ENCODE data around the gene CREG1.
"Not testable (repeated sequence)": the region's sequence is repeated elsewhere in the genome, so short reads cannot be mapped to it uniquely, and the experiment has no call there.

Gene CREG1

DNA sequence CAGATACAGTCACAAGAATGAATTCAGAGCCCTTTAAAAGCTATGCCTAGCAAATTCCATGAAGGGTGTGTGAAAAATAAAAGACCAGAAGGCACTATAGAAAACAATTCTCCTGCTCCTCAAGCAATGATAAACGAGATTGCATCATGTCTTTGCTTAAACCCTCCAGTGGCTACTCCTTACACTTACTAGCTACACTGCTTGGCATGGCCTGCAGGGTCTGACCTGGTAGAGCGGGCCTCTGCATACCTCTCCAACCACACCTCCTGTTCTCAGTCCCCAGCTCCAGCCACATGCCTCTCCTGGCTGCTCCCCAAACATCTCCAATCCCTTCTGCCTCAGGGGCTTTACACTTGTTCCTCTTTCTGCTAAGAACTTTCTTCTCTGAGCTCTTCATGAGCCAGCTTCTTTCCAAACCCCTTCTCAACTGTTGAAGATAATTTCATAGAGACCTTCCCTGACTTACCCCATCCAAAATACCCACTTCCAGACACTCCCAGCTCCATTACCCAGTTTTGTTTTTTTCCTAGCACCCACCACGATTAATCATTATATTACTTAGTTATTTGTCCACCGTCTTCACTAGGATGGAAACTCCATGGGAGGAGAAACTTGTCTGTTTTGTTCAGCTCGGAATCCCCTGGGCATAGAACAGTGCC lies 11.2 kb upstream of the CREG1 start:
- FAIRE-seq (no peak), DNase-seq (ENCODE audit: low spot score) (no peak)

DNA sequence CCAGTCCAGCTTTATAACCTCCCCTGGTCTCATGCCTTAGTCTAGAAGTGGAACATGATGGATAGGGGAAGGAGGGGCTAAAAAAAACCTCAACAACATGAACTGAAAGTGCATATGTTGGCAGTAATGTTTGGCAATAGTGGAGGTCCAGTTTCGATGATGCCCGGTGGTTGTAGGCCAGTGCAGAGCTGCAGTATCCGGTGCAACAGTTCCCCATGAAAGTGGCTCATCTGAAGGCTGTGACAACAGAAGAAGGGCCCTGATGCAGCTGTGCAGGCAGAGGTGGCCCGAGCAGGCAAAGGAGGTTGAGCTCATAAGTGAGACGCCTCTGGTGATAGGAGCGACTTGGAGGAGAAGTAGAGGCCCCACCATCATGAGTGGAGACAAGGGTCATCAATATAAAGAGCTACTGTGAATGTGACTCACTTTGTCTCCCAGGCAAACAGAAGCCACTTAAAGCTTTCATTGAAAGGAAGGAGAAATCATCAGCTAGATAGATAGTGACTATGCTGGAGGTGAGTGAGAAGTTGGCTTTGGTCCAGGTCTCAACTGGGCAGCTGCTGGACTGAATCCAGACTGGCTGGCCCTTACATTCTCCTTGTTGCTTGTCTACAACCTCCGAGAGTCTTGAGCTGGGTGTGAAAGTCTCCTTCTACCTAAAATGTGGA lies 10.2 kb upstream of the CREG1 start:
- DNase-seq (ENCODE audit: low spot score) = no peak
- no peak for FAIRE-seq

DNA sequence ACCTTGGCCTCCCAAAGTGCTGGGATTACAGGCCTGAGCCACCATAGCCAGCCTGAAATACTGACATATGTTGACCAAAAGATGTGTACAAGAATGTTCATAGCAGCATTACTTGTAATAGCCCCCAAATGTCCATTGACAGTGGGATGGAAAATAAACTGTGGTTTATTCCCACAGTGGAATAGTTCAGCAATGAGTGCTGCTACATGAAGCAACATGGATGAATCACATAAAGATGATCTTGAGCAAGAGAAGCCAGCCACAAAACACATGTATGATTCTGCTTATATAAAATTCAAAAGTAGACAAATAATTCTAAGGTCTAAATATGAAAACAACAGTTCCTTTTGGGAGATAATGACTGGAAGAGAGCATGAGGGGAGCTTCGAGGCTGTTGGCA lies 9.1 kb upstream of the CREG1 start:
- no peak for FAIRE-seq
- DNase-seq (ENCODE audit: low spot score) = no peak

DNA sequence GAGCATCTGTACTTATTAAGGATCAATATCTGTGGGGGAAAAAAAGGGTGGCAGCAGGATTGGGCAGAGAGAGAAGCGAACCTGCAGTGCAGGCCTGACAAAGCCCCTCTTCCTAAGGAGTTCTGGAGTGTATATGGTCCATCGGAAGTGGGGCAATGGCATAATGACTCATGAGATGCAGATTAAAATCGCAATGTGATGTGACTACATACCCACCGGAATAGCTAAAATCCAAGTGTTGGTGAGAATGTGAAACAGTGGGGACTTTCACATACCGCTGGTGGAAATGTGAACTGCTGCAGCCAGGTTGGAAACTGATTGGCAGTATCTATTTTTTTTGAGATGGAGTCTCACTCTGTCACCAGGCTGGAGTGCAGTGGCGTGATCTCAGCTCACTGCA lies 8.2 kb upstream of the CREG1 start:
- DNase-seq (ENCODE audit: low spot score) (no peak), FAIRE-seq (no peak)

DNA sequence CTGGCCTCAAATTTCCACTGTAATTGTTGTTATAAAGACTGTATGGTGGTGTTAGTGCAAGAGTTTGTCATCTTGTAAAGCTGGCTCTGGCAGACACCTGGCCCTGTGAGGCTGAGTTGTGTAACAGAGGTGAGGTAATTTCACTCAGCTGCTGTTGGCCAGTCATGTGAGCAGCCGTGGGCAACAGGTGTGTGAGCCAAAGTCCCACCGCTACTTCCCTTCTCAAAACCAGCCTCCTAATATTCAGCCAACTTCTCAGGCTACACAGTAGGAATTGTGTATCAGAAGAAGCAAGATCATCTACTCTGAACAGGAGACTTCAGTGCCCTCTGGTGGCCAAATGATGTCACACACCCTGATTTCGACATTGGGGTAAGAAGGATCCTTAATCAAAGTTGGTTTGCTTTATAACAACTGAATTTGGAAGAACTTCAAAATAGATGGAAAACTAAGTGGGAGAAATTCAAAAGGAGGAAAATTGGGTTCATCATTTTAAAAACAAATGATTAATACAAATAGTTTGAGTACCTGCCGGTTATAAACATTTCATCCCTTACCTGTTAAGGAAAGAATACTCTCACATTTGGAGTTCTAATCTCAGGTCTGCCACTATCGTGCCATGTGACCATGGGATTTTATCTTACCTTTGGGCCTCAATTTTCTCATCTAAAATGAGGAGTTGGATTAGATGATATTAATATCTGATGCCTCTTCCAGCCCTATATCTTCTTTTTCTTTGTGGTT lies 2.6 kb upstream of the CREG1 start:
- DNase-seq (ENCODE audit: low spot score) (peak; percentile 64), FAIRE-seq (no peak)

DNA sequence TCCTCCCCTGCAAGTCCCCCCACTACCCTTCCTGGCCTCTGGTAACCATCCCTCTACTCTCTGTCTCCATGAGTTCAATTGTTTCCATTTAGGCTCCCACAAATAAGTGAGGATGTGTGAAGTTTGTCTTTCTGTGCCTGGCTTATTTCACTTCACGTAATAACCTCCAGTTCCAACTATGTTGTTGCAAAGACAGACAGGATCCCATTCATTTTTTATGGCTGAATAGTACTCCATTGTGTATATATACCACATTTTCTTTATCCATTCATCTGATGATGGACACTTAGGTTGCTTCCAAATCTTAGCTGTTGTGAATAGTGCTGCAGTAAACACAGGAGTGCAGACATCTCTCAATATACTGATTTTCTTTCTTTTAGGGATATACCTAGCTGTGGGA lies 1.5 kb upstream of the CREG1 start:
- not testable (repeated sequence) for DNase-seq (ENCODE audit: low spot score); FAIRE-seq

DNA sequence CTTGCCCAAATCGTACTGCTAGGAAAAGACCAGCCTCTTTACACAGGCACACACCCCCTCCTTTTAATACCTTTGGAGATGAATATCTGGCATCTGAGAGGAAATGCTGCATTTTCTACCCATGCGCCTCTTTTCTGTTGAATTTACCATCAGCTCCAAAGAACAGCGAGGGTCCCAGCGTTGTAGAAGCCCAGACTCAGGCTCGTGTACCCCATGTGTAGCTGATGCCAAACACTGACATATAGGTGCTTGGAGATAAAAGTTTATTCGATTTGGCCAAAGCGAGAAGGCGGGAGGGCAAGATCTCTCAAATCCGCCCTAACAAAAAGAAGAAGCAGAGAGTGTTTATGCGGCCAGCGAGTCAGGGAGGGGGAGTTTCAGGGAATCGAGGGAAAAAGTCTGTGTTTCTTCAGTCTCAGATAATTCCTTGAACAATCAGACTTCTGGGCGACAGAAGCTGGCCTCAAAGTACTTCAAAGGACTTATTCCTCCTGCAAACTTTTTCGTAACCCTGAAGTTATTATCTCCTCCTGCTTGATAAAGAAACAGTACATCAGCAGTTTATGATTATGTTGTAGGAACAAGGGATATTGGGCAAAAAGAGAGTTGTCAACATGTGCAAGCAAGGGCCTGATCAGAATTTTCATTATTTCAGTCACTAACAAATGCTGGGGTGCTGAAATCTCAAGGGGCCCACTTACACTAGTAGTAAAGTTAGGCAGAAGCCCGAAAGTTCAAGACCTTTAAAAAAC lies 642 bp upstream of the CREG1 start:
- DNase-seq (ENCODE audit: low spot score) (no peak), FAIRE-seq (no peak)

DNA sequence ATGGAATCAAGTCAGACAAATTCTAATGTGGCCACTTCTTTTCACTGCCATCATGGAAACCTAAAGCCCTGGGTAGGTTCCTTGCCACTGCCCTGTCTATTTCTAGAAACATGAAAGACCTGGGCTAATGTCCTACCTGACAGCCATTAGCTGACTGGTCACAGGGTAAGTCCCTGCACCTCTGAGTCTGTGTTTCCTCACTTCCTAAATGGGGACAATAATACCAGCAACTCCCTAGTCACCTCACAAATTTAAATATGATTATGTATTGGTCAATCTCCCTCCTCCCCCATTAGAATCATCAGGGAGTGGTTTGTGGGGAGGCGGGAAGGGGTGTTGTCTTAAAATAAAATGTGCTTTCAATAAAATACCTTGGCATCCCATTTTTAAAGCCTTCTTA lies 2.2 kb downstream of the CREG1 start:
- FAIRE-seq = no peak
- no peak for DNase-seq (ENCODE audit: low spot score)

DNA sequence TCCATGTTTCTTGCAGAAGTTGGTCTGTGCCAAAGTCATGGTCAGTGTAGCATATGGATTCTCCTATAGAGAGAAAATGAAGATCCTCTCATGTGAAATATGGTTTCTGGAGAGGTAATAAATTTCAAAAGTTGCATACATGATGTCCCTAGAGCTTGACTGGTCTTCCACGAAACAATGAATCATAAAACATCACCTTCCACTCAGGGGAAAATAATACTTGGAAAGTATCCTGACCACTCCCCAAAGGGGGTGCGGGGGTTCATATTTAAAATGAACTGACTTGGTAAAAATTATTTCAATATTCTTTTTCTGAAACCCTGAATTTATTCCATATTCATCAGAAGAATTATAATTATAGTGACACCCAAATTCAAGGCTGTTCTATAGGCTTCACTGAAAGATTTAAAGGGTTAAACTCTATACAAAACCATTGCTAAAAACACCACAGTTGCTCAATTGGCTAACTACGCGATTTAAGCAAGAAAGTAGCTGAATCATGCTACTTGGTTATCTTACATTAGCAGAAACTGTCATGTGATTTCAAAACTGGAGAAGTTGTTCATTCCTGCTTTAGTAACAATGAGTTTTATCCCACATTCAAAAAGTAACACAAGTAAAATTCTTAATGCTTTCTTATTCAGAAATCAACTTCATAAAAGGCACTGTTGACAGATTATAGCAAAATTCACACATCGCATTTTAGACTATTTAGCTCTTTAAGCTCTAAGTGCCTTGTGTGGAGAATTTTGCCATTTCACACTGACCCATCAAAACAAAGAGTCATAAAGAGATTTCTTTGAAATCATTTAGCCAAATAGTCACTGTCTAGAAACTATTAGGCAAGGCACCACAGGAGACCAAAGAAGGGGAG lies 5.3 kb downstream of the CREG1 start:
- FAIRE-seq (no peak), DNase-seq (ENCODE audit: low spot score) (no peak)

DNA sequence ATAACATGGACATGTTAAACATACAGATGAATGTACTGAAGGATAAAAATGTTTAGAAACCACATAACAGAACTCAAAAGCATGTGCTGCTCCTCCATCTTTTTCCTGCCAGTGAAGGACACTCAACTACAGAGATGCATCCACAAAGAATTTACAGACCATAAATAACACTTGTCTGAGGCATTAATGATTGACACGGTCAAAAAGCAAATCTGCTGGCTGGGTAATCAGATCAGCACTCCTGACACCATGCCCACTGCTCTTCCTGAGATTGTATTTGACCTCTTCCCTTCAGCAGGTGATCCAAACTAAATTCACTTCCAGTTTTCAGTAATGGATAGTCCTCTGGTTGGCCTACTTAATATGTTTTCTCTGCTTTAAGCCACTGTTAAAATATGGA lies 6.6 kb downstream of the CREG1 start:
- FAIRE-seq (no peak), DNase-seq (ENCODE audit: low spot score) (no peak)

DNA sequence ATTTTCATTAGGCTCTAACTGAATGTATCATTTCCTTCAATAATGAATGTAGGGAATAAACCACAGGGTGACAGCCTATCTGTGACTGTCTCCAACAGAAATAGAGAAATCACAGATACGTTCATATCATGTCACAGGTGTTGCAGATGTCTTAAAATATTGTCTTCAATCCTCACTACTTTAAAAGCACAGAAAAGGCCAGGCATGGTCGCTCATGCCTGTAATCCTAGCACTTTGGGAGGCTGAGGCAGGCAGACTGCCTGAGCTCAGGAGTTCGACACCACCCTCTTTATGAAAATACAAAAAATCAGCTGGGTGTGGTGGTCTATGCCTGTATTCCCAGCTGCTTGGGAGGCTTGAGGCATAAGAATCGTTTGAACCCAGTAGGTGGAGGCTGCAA lies 8.2 kb downstream of the CREG1 start:
- FAIRE-seq (no peak), DNase-seq (ENCODE audit: low spot score) (no peak)

DNA sequence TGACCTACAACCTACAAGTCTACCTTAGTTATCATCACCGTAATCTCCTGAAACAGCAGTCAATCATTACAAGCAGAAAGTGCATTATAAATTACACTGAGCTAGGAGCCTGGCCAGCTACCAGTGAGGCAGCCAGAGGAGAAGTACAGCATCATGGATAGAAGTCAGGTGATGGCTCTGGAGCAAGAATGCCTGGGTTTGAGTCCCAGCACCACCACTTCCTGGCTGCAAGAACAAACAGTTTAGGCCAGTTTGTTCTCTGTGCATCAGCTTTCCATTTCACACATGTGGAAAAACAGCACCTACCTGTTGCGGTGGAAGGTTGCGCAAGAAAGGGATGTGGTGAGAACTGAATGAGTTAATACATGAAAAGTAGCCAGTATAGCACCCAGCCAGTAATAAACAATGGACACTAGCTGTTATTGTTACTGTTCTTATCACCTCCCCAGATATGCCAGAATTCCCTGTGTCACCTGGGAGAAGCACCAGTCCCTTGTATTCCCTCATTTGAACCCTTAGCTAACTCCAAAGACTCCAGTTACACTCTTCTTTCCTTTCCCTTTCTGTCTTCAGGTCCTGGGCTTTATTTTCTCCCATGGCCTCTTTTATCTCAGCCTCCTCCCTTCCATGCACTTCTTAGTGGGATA lies 9.0 kb downstream of the CREG1 start:
- DNase-seq (ENCODE audit: low spot score) (no peak), FAIRE-seq (no peak)

DNA sequence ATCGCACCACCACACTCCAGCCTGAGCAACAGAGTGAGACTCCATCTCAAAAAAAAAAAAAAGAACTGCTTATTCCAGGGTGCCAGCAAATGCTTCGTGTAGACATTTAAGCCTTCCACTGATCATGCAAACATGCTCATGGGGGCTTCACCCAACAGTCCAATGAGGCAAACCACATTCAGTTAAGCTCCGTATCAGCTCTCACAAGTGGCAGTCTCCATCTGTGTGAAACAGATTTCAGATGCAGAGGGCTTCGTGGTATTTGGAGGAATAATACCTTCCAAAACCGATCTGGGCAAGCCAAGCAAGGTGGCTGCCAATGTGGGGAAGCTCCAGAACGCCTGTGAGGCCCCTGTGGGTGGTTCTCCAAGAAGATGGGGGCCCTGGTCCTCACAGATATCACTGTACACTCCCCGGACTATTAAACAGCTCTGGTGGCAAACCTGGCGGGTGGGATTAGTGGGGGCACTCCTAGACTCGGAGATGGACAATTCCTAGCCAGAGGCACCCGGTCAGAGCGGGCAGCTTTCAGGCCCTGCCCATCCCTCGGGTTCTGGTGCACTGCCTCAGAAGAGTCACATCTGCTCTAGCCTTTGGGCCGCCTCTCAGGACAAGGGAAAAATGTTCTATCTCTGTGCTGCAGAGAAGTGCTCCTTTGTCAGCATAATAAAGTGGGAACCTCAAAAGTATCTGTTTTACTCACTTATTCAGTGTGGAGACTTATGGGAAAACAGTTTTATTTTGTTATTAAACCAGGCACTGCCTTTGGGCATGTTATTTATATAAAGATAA lies 10.2 kb downstream of the CREG1 start:
- FAIRE-seq = no peak
- no peak for DNase-seq (ENCODE audit: low spot score)

DNA sequence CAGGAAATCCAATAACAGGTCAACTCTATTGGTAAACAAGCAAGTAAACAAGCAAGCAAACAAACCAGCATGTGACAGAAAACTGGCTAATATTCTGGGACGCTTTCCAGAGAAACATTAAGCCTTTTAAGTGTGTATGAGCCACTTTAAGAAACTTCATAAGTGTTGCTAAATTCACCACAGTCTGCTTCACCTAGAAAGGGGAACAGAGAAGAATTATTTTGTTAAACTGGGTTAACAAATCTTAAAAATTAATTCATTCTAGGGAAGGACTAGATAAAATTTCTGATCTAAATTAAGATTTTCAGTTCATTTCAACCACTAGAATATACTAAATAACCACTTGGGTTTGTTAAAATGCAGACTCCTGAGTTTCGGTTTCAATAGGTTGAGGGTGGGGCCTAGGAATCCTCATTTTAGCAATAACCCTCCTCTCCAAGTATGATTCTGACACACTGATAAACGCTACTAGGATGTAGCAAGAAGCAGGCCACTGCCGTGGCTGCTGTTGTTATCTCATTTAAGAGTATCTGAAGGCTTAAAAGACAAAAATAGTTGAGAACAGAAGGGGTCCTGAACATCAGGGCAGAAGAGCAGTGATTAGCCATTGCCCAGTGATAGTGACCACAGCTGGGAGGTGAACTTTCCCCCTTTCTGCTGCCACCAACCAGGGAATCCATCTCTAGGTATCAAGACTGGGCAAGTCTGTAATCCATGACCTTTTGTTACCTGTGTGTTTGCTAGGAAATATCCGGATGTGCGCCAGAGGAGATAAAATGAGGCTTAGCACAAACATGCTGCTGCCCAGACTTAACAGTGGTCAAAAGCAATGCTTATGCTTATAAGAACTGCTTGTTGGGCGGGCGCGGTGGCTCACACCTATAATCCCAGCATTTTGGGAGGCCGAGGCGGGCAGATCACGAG lies 11.2 kb downstream of the CREG1 start:
- FAIRE-seq (no peak), DNase-seq (ENCODE audit: low spot score) (no peak)

DNA sequence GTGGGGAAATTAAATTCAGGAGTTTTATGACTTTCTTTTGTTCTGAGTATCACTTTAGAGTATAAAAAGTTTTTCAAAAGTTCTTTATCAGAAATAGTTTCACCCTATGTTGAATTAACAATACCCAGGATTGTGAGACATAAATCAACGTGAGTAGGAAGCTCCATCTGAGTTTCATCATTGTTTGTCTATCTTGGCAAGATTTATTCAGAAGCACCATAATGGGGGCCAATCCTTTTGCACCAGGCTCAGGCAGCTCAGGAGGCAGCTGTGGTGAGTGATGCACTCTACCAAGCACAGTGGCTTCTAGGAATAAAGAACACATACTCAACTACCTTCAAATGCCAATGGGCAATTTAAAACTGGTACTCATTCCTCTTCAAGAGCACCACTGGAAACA lies 12.0 kb downstream of the CREG1 start:
- FAIRE-seq (no peak), DNase-seq (ENCODE audit: low spot score) (no peak)

DNA sequence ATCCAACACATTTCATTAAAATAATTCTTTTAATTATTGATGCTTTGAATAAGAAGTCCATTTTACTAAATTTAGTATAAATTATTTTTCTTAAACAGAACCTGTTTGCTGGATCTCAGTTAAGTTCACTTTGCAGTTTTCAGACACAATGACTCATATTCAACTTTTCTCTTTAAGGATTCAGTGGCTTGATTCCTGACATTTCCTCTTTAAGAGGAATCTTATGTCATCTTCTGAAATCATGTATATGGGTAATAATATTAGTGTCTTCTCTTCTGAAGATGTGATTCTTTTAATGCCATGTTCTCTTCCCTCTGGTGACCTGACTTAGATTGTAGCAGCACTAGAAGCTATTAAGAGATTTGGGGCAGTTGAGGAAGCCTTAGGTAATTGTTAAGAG lies 12.6 kb downstream of the CREG1 start:
- FAIRE-seq (no peak), DNase-seq (ENCODE audit: low spot score) (no peak)

DNA sequence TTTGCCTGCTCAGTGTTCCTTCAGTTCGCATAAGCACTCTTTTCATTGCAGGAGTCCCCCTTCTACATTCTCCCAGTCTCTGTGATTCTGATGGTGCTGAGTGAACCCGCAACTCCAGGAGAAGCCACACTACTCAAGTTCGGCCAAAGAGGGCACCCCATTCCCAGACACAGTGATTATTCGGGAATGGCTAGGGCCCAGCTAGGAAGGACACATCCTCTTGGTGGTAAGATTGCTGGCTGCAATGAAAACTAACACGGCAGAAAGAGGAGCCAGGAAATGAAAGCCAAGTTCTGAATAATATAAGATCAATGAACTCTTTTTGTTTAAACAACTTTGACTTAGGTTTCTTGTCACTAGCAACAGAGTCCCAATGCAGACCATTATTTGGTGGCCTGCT lies 14.9 kb downstream of the CREG1 start:
- FAIRE-seq = no peak
- peak; percentile 38 for DNase-seq (ENCODE audit: low spot score)

DNA sequence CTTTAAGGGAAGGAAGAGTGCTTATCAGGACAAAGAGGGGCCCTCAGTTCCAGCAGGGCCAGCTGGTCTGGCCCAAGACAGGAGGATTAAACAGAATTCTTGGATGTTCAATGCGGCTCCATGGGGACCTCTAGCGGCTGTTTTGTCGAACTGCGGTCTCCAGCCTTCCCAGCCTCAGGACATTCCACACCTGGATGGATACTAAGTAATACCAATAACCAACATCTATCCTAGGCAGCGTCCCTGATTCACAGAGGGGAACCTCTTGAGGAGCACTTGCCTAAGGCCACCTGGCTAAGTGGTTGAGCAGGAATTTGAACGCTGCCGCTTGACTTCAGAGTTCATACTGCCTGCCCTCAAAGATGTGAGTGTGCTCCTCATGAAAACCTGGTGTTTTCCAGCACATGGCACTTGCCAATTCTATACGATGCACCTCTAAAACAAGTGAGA lies 19.7 kb downstream of the CREG1 start:
- peak; percentile 83 for DNase-seq (ENCODE audit: low spot score)
- FAIRE-seq = no peak

All from urothelium cell line (cell line).